ENCODE data around the gene KRTAP10-11.

Gene KRTAP10-11

GRCh38 chr21:44611551-44611950 is 34.7 kb upstream of the KRTAP10-11 start:
- no peak for TF ChIP-seq CSDC2 (CRISPR knock-in tag; IDR thresholded peaks at IDR 0.05)
- ATAC-seq: no peak

- no peak for TF ChIP-seq PPARA (CRISPR knock-in tag; IDR thresholded peaks at IDR 0.05; ENCODE audit: borderline replicate concordance)
- TF ChIP-seq ZC3H10 (CRISPR knock-in tag; IDR thresholded peaks at IDR 0.05): no peak
- TF ChIP-seq ARNTL (CRISPR knock-in tag; IDR thresholded peaks at IDR 0.05; ENCODE audit: borderline replicate concordance, low read depth): no peak
- TF ChIP-seq ESRRG (CRISPR knock-in tag; IDR thresholded peaks at IDR 0.05): no peak
- no peak for TF ChIP-seq TSHZ2 (CRISPR knock-in tag; IDR thresholded peaks at IDR 0.05)
- no peak for TF ChIP-seq ISL1 (CRISPR knock-in tag; IDR thresholded peaks at IDR 0.05)
- TF ChIP-seq POU6F1 (CRISPR knock-in tag; IDR thresholded peaks at IDR 0.05; ENCODE audit: borderline replicate concordance, low read depth): no peak
- no peak for TF ChIP-seq PATZ1 (CRISPR knock-in tag; IDR thresholded peaks at IDR 0.05; ENCODE audit: borderline replicate concordance)
- TF ChIP-seq ZFP30 (CRISPR knock-in tag; IDR thresholded peaks at IDR 0.05): no peak
- TF ChIP-seq TOX (CRISPR knock-in tag; IDR thresholded peaks at IDR 0.05; ENCODE audit: borderline replicate concordance): no peak
- TF ChIP-seq TCF4 (CRISPR knock-in tag; IDR thresholded peaks at IDR 0.05; ENCODE audit: borderline replicate concordance): no peak
- TF ChIP-seq CREB5 (CRISPR knock-in tag; IDR thresholded peaks at IDR 0.05; ENCODE audit: low read depth): no peak
- TF ChIP-seq ZNF565 (CRISPR knock-in tag; conservative IDR thresholded peaks at IDR 0.05; ENCODE audit: low read depth): no peak
- no peak for TF ChIP-seq SNAI2 (CRISPR knock-in tag; IDR thresholded peaks at IDR 0.05)
- no peak for TF ChIP-seq ZFP3 (CRISPR knock-in tag; IDR thresholded peaks at IDR 0.05)
- no peak for TF ChIP-seq ZNF70 (CRISPR knock-in tag; IDR thresholded peaks at IDR 0.05)
- TF ChIP-seq BACH2 (CRISPR knock-in tag; IDR thresholded peaks at IDR 0.05; ENCODE audit: borderline replicate concordance): no peak
- no peak for TF ChIP-seq OSR1 (CRISPR knock-in tag; IDR thresholded peaks at IDR 0.05)
- no peak for TF ChIP-seq RARB (CRISPR knock-in tag; IDR thresholded peaks at IDR 0.05)
These were observed 34.2 kb upstream of the KRTAP10-11 start, which contains the start of gene KRTAP10-8 for GRCh38 chr21:44612029-44612486. Gene KRTAP10-8, plus strand, starts transcription at chr21:44612079. Its CDS starts 22 bp downstream, at chr21:44612101.

GRCh38 chr21:44612669-44613229 is 33.5 kb upstream of the KRTAP10-11 start:
- no peak for ATAC-seq
- TF ChIP-seq ZNF565 (CRISPR knock-in tag; conservative IDR thresholded peaks at IDR 0.05; ENCODE audit: low read depth) (no peak), PATZ1 (CRISPR knock-in tag; IDR thresholded peaks at IDR 0.05; ENCODE audit: borderline replicate concordance) (no peak), TSHZ2 (CRISPR knock-in tag; IDR thresholded peaks at IDR 0.05) (no peak), OSR1 (CRISPR knock-in tag; IDR thresholded peaks at IDR 0.05) (no peak), TOX (CRISPR knock-in tag; IDR thresholded peaks at IDR 0.05; ENCODE audit: borderline replicate concordance) (no peak), GLIS3 (CRISPR knock-in tag; IDR thresholded peaks at IDR 0.05) (no peak), POU6F1 (CRISPR knock-in tag; IDR thresholded peaks at IDR 0.05; ENCODE audit: borderline replicate concordance, low read depth) (no peak), CREB5 (CRISPR knock-in tag; IDR thresholded peaks at IDR 0.05; ENCODE audit: low read depth) (no peak), TCF4 (CRISPR knock-in tag; IDR thresholded peaks at IDR 0.05; ENCODE audit: borderline replicate concordance) (no peak), ESRRG (CRISPR knock-in tag; IDR thresholded peaks at IDR 0.05) (no peak), ZFP30 (CRISPR knock-in tag; IDR thresholded peaks at IDR 0.05) (no peak)

More at GRCh38 chr21:44612029-44612486, 34.2 kb upstream of the KRTAP10-11 start, which contains the start of gene KRTAP10-8:
- ATAC-seq: no peak

Data from SK-N-SH treated with all-trans-retinoic acid at 6 μM for 48 hours (cell line).